ENCODE data around the gene KLHL36.
"Not testable (repeated sequence)": the region's sequence is repeated elsewhere in the genome, so short reads cannot be mapped to it uniquely, and the experiment has no call there.

The KLHL36 gene

GRCh38 chr16:84614968-84615813, 33.1 kb upstream of the KLHL36 start:
- H3K4me3 ChIP-seq (ENCODE audit: low read depth, low read length): peak overlapping the region; percentile 86
- DNase-seq (ENCODE audit: low read depth): no peak
- TF ChIP-seq CTCF (IDR thresholded peaks at IDR 0.05; ENCODE audit: insufficient read depth, low read depth, low read length, missing control alignments): no peak

- no peak for TF ChIP-seq CTCF (IDR thresholded peaks at IDR 0.05; ENCODE audit: insufficient read depth, low read depth, low read length, missing control alignments)
These were observed 31.8 kb upstream of the KLHL36 start for GRCh38 chr16:84616515-84616914.

GRCh38 chr16:84617041-84617790, 31.1 kb upstream of the KLHL36 start:
- no peak for TF ChIP-seq CTCF (IDR thresholded peaks at IDR 0.05; ENCODE audit: insufficient read depth, low read depth, low read length, missing control alignments)
- H3K4me3 ChIP-seq (ENCODE audit: low read depth, low read length): peak overlapping the region; percentile 86
- DNase-seq (ENCODE audit: low read depth): peak; percentile 66

More at GRCh38 chr16:84616515-84616914, 31.8 kb upstream of the KLHL36 start:
- peak overlapping the region; percentile 86 for H3K4me3 ChIP-seq (ENCODE audit: low read depth, low read length)
- DNase-seq (ENCODE audit: low read depth): peak; percentile 52

- DNase-seq (ENCODE audit: low read depth): peak; percentile 96
- TF ChIP-seq CTCF (IDR thresholded peaks at IDR 0.05; ENCODE audit: insufficient read depth, low read depth, low read length, missing control alignments): no peak
- H3K4me3 ChIP-seq (ENCODE audit: low read depth, low read length): peak within 1 kb of the TSS; percentile 86
These were observed 30.3 kb upstream of the KLHL36 start, which contains the start of gene COTL1 for GRCh38 chr16:84617791-84618580. Gene COTL1, minus strand, starts transcription at chr16:84618078. Its CDS starts 164 bp downstream, at chr16:84617914.

GRCh38 chr16:84618581-84619460, 29.5 kb upstream of the KLHL36 start:
- no peak overlapping the region for H3K4me3 ChIP-seq (ENCODE audit: low read depth, low read length)
- DNase-seq (ENCODE audit: low read depth): no peak
- no peak for TF ChIP-seq CTCF (IDR thresholded peaks at IDR 0.05; ENCODE audit: insufficient read depth, low read depth, low read length, missing control alignments)

GRCh38 chr16:84620913-84621312, 27.4 kb upstream of the KLHL36 start:
- DNase-seq (ENCODE audit: low read depth): not testable (repeated sequence)

More at GRCh38 chr16:84620913-84621312, 27.4 kb upstream of the KLHL36 start:
- not testable (repeated sequence) for H3K4me3 ChIP-seq (ENCODE audit: low read depth, low read length)
